H9 (cell line): Measurements from ENCODE around the gene TBATA. TPM values are rescaled to one million over a fixed set of nuclear protein-coding genes. Genes with fewer than 3 reads are reported as not detected.

Experiments
- DNase-seq: peaks from one replicate; pipeline ENCODE4 v3.0.0-alpha.2; 2017
- H2AFZ ChIP-seq: one replicate; pipeline ENCODE4 v1.6.1; 2013; ENCODE audit warnings: mild to moderate bottlenecking, low read length, control low read depth, moderate library complexity
- H2AK5ac ChIP-seq: 2 replicates; pipeline ENCODE4 v1.6.1; 2013; ENCODE audit warnings: low read length, control low read depth, mixed read lengths; ENCODE audit not compliant: insufficient read length
- H2BK120ac ChIP-seq: one replicate; pipeline ENCODE4 v1.6.1; 2013; ENCODE audit warnings: low read depth, mild to moderate bottlenecking, low read length, control low read depth, inconsistent platforms; ENCODE audit not compliant: poor library complexity, severe bottlenecking
- H2BK12ac ChIP-seq: 2 replicates; pipeline ENCODE4 v1.6.1; 2013; ENCODE audit warnings: low read length, control low read depth, mixed read lengths, low read depth; ENCODE audit not compliant: insufficient read length
- H2BK15ac ChIP-seq: 2 replicates; pipeline ENCODE4 v1.6.1; 2013; ENCODE audit warnings: low read depth, low read length, control low read depth
- H2BK20ac ChIP-seq: one replicate; pipeline ENCODE4 v1.6.1; 2013; ENCODE audit warnings: low read depth, mild to moderate bottlenecking, low read length, control low read depth, inconsistent platforms; ENCODE audit not compliant: poor library complexity, severe bottlenecking
- H2BK5ac ChIP-seq: 2 replicates; pipeline ENCODE4 v1.6.1; 2013; ENCODE audit warnings: low read length, control low read depth, mixed read lengths; ENCODE audit not compliant: insufficient read length
- H3K14ac ChIP-seq: 2 replicates; pipeline ENCODE4 v1.6.1; 2013; ENCODE audit warnings: low read length, control low read depth; ENCODE audit not compliant: insufficient read depth
- H3K18ac ChIP-seq: 2 replicates; pipeline ENCODE4 v1.6.1; 2013; ENCODE audit warnings: low read depth, mild to moderate bottlenecking, mixed read lengths, low read length, control low read depth; ENCODE audit not compliant: insufficient read length
- H3K23ac ChIP-seq: 2 replicates; pipeline ENCODE4 v1.6.1; 2013; ENCODE audit warnings: low read length, control low read depth, mixed read lengths, low read depth; ENCODE audit not compliant: insufficient read length
- H3K23me2 ChIP-seq: 2 replicates; pipeline ENCODE4 v1.6.1; 2013; ENCODE audit warnings: low read depth, mild to moderate bottlenecking, mixed read lengths, low read length, control low read depth; ENCODE audit not compliant: insufficient read length, poor library complexity, severe bottlenecking
- H3K27ac ChIP-seq: 2 replicates; pipeline ENCODE4 v1.5.1; 2013; ENCODE audit warnings: low read length, control low read depth, mixed read lengths, low read depth; ENCODE audit not compliant: insufficient read length
- H3K27me3 ChIP-seq: 2 replicates; pipeline ENCODE4 v1.6.1; 2013; ENCODE audit warnings: low read length, control low read depth, inconsistent platforms; ENCODE audit not compliant: insufficient read depth
- H3K4ac ChIP-seq: 2 replicates; pipeline ENCODE4 v1.6.1; 2013; ENCODE audit warnings: low read depth, mild to moderate bottlenecking, control low read depth, inconsistent platforms, low read length, moderate library complexity
- H3K4me1 ChIP-seq: 2 replicates; pipeline ENCODE4 v1.6.1; 2013; ENCODE audit warnings: low read length, control low read depth, inconsistent platforms; ENCODE audit not compliant: insufficient read depth
- H3K4me2 ChIP-seq: 2 replicates; pipeline ENCODE4 v1.6.1; 2013; ENCODE audit warnings: low read length, control low read depth, mixed read lengths; ENCODE audit not compliant: insufficient read length, insufficient read depth
- H3K56ac ChIP-seq: 2 replicates; pipeline ENCODE4 v1.6.1; 2013; ENCODE audit warnings: low read depth, mild to moderate bottlenecking, mixed read lengths, low read length, control low read depth; ENCODE audit not compliant: insufficient read length
- H3K79me1 ChIP-seq: 2 replicates; pipeline ENCODE4 v1.6.1; 2013; ENCODE audit warnings: low read depth, mild to moderate bottlenecking, moderate library complexity, low read length, control low read depth, inconsistent platforms; ENCODE audit not compliant: insufficient read depth, poor library complexity, severe bottlenecking
- H3K79me2 ChIP-seq: 2 replicates; pipeline ENCODE4 v1.6.1; 2013; ENCODE audit warnings: low read length, control low read depth, inconsistent platforms; ENCODE audit not compliant: insufficient read depth
- H3K9ac ChIP-seq: 2 replicates; pipeline ENCODE4 v1.6.1; 2013; ENCODE audit warnings: low read length, control low read depth, mixed read lengths; ENCODE audit not compliant: insufficient read length; ENCODE audit errors: extremely low read depth
- H3K9me3 ChIP-seq: one replicate; pipeline ENCODE4 v1.6.1; 2013; ENCODE audit warnings: low read depth, low read length, inconsistent platforms; ENCODE audit not compliant: control insufficient read depth
- H3T11ph ChIP-seq: one replicate; pipeline ENCODE4 v1.6.1; 2013; ENCODE audit warnings: mild to moderate bottlenecking, low read length, control low read depth, inconsistent platforms
- H4K20me1 ChIP-seq: one replicate; pipeline ENCODE4 v1.6.1; 2013; ENCODE audit not compliant: control insufficient read depth, insufficient read length, insufficient read depth
- H4K5ac ChIP-seq: 2 replicates; pipeline ENCODE4 v1.6.1; 2013; ENCODE audit warnings: low read depth, mild to moderate bottlenecking, mixed read lengths, low read length, control low read depth; ENCODE audit not compliant: insufficient read length
- H4K8ac ChIP-seq: replicated peaks from 2 replicates; pipeline ENCODE4 v1.6.1; 2013; ENCODE audit warnings: low read length, control low read depth, mixed read lengths, low read depth; ENCODE audit not compliant: insufficient read length
- H4K91ac ChIP-seq: 2 replicates; pipeline ENCODE4 v1.6.1; 2013; ENCODE audit warnings: low read depth, mild to moderate bottlenecking, moderate library complexity, mixed read lengths, low read length, control low read depth; ENCODE audit not compliant: insufficient read length
- H3K27ac Mint-ChIP-seq, 3 experiments: 2 replicates in 2 of 3; 3 replicates in 1 of 3; pipeline ENCODE4 v1.8.0; 2020 to 2021; ENCODE audit warnings: mixed read lengths in 3 of 3, mild to moderate bottlenecking in 1 of 3, moderate library complexity in 1 of 3
- H3K27me3 Mint-ChIP-seq: 2 replicates; pipeline ENCODE4 v1.8.0; 2021; ENCODE audit warnings: low read depth, mild to moderate bottlenecking, moderate library complexity, mixed read lengths
- H3K36me3 Mint-ChIP-seq, 3 experiments: 2 replicates in 2 of 3; 3 replicates in 1 of 3; pipeline ENCODE4 v1.8.0; 2020 to 2021; ENCODE audit warnings: low read depth in 3 of 3, mixed read lengths in 3 of 3; ENCODE audit not compliant: insufficient read depth in 1 of 3
- H3K4me1 Mint-ChIP-seq, 2 experiments: 2 replicates each; pipeline ENCODE4 v1.8.0; 2020; ENCODE audit warnings: mixed read lengths in 2 of 2
- H3K4me3 Mint-ChIP-seq, 2 experiments: 2 replicates in 1 of 2; 3 replicates in 1 of 2; pipeline ENCODE4 v1.8.0; 2020 to 2021; ENCODE audit warnings: mild to moderate bottlenecking in 2 of 2, mixed read lengths in 2 of 2, moderate library complexity in 1 of 2
- H3K9me3 Mint-ChIP-seq, 2 experiments: 2 replicates in 1 of 2; 3 replicates in 1 of 2; pipeline ENCODE4 v1.8.0; 2020; ENCODE audit warnings: mild to moderate bottlenecking in 2 of 2, mixed read lengths in 2 of 2, moderate library complexity in 1 of 2
- WGBS: extraction: QIAGEN DNeasy Blood & Tissue Kit; methylation state at CpG from one replicate; pipeline ENCODE4 v1.1.7; 2013; ENCODE audit warnings: missing lambda C conversion rate, low lambda C conversion rate, mixed read lengths; ENCODE audit not compliant: insufficient read length; ENCODE audit errors: extremely low coverage; 5-methylcytosine and 5-hydroxymethylcytosine counted together
- total RNA-seq: library from RNA; stranded (reverse); gene quantifications from 2 replicates; pipeline ENCODE4 v1.2.1, GENCODE V29; 2021
- TF ChIP-seq, protein P1 (sequence below): fragments of 200-600 bp; sonication (generic); conservative IDR thresholded peaks from 3 replicates; pipeline ENCODE4 v1.8.0; 2021; ENCODE audit warnings: antibody characterized with exemption, mild to moderate bottlenecking

The TBATA gene
- total RNA-seq, 1 experiment from 2014 or later, result not detected

DNA sequence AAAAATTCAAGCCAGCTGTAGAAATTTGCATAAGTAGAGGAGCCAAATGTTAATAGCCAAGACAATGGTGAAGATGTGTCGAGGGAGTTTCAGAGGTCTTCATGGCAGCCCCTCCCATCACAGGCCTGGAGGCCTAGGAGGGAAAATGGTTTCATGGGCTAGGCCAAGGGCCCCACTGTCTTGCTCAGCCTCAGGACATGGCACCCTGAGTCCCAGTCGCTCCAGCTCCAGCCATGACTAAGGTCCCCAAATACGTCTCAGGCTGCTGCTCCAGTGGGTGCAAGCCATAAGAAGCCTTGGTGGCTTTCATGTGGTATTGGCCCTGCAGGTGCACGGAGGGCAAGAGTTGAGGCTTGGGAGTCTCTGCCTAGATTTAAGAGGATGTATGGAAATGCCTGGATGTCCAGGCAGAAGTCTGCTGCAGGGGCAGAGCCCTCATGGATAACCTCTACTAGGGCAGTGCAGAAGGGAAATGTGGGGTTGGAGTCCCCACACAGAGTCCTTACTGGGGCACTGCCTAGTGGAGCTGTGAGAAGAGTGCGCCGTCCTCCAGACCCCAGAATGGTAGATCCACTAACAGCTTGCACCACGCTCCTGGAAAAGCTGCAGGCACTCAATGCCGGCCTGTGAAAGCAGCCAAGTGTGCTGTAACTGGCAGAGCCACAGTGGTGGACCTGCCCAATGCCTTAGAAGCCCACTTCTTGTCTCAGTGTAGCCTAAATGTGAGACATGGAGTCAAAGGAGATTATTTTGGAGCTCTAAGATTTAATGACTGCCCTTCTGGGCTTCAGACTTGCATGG lies 19.2 kb downstream of the TBATA start:
- DNase-seq, result peak; percentile 9
- no peak overlapping the region for H3K4me3 Mint-ChIP-seq
- H3K27ac Mint-ChIP-seq, result no peak overlapping the region; a peak in 1 of 7 replicates
- Histone ChIP-seq H3K23me2 (no peaks in the 10 kb centered on the region), H4K5ac (no peak overlapping the region), H2BK15ac (no peak overlapping the region), H4K20me1 (no peaks in the 10 kb centered on the region), H3K79me1 (no peaks in the 10 kb centered on the region), H3K27ac (no peak overlapping the region), H3K56ac (no peak overlapping the region), H3T11ph (no peak overlapping the region), H4K91ac (no peak overlapping the region), H4K8ac (no peak overlapping the region), H2BK120ac (no peak overlapping the region), H3K14ac (no peak overlapping the region), H2BK5ac (no peak overlapping the region), H3K27me3 (no peaks in the 10 kb centered on the region), H2AFZ (no peak overlapping the region), H3K18ac (no peak overlapping the region), H2BK20ac (no peak overlapping the region), H3K4me1 (no peaks in the 10 kb centered on the region), H3K79me2 (no peaks in the 10 kb centered on the region), H3K4me2 (no peak overlapping the region), H3K9me3 (no peaks in the 10 kb centered on the region), H2BK12ac (no peak overlapping the region), H2AK5ac (no peak overlapping the region), H3K4ac (no peak overlapping the region), H3K9ac (no peak overlapping the region), H3K23ac (no peak overlapping the region)
- peaks cover 8 to 18% (median 17%) of the 10 kb centered on the region in 3 experiments; a peak in 6 of 7 replicates for H3K36me3 Mint-ChIP-seq
- peaks cover 19 to 22% of the 10 kb centered on the region in 2 experiments for H3K9me3 Mint-ChIP-seq
- peaks cover 8 to 9% of the 10 kb centered on the region in 2 experiments for H3K4me1 Mint-ChIP-seq
- TF ChIP-seq, protein P1, sequence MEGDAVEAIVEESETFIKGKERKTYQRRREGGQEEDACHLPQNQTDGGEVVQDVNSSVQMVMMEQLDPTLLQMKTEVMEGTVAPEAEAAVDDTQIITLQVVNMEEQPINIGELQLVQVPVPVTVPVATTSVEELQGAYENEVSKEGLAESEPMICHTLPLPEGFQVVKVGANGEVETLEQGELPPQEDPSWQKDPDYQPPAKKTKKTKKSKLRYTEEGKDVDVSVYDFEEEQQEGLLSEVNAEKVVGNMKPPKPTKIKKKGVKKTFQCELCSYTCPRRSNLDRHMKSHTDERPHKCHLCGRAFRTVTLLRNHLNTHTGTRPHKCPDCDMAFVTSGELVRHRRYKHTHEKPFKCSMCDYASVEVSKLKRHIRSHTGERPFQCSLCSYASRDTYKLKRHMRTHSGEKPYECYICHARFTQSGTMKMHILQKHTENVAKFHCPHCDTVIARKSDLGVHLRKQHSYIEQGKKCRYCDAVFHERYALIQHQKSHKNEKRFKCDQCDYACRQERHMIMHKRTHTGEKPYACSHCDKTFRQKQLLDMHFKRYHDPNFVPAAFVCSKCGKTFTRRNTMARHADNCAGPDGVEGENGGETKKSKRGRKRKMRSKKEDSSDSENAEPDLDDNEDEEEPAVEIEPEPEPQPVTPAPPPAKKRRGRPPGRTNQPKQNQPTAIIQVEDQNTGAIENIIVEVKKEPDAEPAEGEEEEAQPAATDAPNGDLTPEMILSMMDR, result no peak
- no CpG with 5 or more reads among the region's 8 CpGs for WGBS
- peaks cover 3% of the 10 kb centered on the region; the same call in 1 of the 2 replicates for H3K27me3 Mint-ChIP-seq
